T-cell (primary cell): ENCODE results near the gene MYH11. TPM values are rescaled to one million over a fixed set of nuclear protein-coding genes. Genes with fewer than 3 reads are reported as not detected.

Experiments used
- ATAC-seq, 4 experiments: fragments of 200-7000 bp in 3 of 4; fragments of 150-1000 bp in 1 of 4; cut with Tn5 transposase; replicated peaks in 1 of 4; 1 replicate in 3 of 4; 2 replicates in 1 of 4; pipeline ENCODE4 v1.10.0; 2021; ENCODE audit warnings: moderate library complexity in 3 of 4, mild to moderate bottlenecking in 2 of 4, moderate number of reproducible peaks in 1 of 4
- CTCF ChIA-PET, 2 donors: fragments of 300-600 bp; sonication (Branson Sonifier 250); formaldehyde crosslinking; loops; one replicate each; lab custom pipeline; 2022; ENCODE audit warnings: antibody characterized with exemption in 2 of 2; lab: Charles Lee
- POLR2A ChIA-PET, 2 donors: fragments of 300-600 bp; sonication (Branson Sonifier 250); formaldehyde crosslinking; loops; one replicate each; lab custom pipeline; 2022; ENCODE audit warnings: antibody characterized with exemption in 2 of 2; lab: Charles Lee
- DNase-seq, 35 experiments: peaks; one replicate each; pipeline versions ENCODE4 v3.0.0 to v3.0.0-alpha.2; 2013 to 2023
- H3K27ac ChIP-seq: one replicate; pipeline ENCODE4 v1.5.1; 2013; ENCODE audit warnings: low read length
- H3K27me3 ChIP-seq, 2 experiments: replicated peaks in 1 of 2; 1 replicate in 1 of 2; 2 replicates in 1 of 2; pipeline versions ENCODE4 v1.6.1 to v1.7.0; 2013; ENCODE audit warnings: low read length in 1 of 2, mixed read lengths in 1 of 2; ENCODE audit not compliant: control insufficient read depth in 2 of 2, insufficient read depth in 2 of 2; ENCODE audit errors: extremely low read depth in 1 of 2
- H3K36me3 ChIP-seq, 2 donors: 1 replicate in 1 of 2; 2 replicates in 1 of 2; pipeline versions ENCODE4 v1.6.1 to v1.7.0; 2013; ENCODE audit warnings: low read length in 1 of 2; ENCODE audit not compliant: control insufficient read depth in 2 of 2, insufficient read depth in 1 of 2; ENCODE audit errors: extremely low read depth in 1 of 2
- H3K4me1 ChIP-seq, 2 experiments: 1 replicate in 1 of 2; 2 replicates in 1 of 2; pipeline versions ENCODE4 v1.6.1 to v1.7.0; 2013; ENCODE audit warnings: low read length in 2 of 2, mixed read lengths in 1 of 2; ENCODE audit not compliant: insufficient read depth in 2 of 2, control insufficient read depth in 1 of 2; ENCODE audit errors: extremely low read depth in 1 of 2
- H3K4me3 ChIP-seq, 2 donors: 1 replicate in 1 of 2; 2 replicates in 1 of 2; pipeline versions ENCODE4 v1.5.1 to v1.7.0; 2013; ENCODE audit warnings: mild to moderate bottlenecking in 2 of 2, low read length in 1 of 2, moderate library complexity in 1 of 2; ENCODE audit not compliant: control insufficient read depth in 1 of 2; ENCODE audit errors: extremely low read depth in 1 of 2
- H3K9me3 ChIP-seq: 2 replicates; pipeline ENCODE4 v1.7.0; 2013
- H3K27ac Mint-ChIP-seq, 2 donors: one replicate each; pipeline ENCODE4 v1.8.0; 2020 to 2021; ENCODE audit warnings: mild to moderate bottlenecking in 2 of 2, mixed read lengths in 2 of 2
- H3K27me3 Mint-ChIP-seq, 2 donors: one replicate each; pipeline ENCODE4 v1.8.0; 2021 to 2022; ENCODE audit warnings: mixed read lengths in 2 of 2
- H3K36me3 Mint-ChIP-seq: one replicate; pipeline ENCODE4 v1.8.0; 2021; ENCODE audit warnings: mixed read lengths
- H3K4me1 Mint-ChIP-seq, 3 donors: one replicate each; pipeline ENCODE4 v1.8.0; 2020 to 2022; ENCODE audit warnings: mixed read lengths in 3 of 3, mild to moderate bottlenecking in 1 of 3
- H3K4me3 Mint-ChIP-seq, 3 donors: one replicate each; pipeline ENCODE4 v1.8.0; 2020 to 2022; ENCODE audit warnings: mild to moderate bottlenecking in 3 of 3, mixed read lengths in 3 of 3, moderate library complexity in 3 of 3
- H3K9me3 Mint-ChIP-seq, 3 donors: one replicate each; pipeline ENCODE4 v1.8.0; 2020 to 2022; ENCODE audit warnings: mixed read lengths in 3 of 3
- WGBS: methylation state at CpG from one replicate; pipeline ENCODE4 v1.1.5; 2013; ENCODE audit warnings: missing lambda C conversion rate; ENCODE audit not compliant: insufficient coverage; 5-methylcytosine and 5-hydroxymethylcytosine counted together
- total RNA-seq, 35 experiments: library from RNA in 6 of 35; stranded (reverse) in 6 of 35; fragments of 120-200 nt in 1 of 35; gene quantifications; one replicate each; pipeline versions ENCODE4 v1.2.1 to v1.2.4 and lab custom pipeline; 2013 to 2026

The MYH11 gene
- total RNA-seq, 5 donors from 2014 or later (not counting 1 experiment from before 2014, with no cell fraction given) = 0.56 to 0.93 (median 0.66) TPM; not detected in 2

GRCh38 chr16:15741207-15741871, 115.5 kb downstream of the MYH11 start:
- ATAC-seq (no peak), DNase-seq (no peak)
- Histone ChIP-seq H3K9me3 (no peaks in the 10 kb centered on the region), H3K36me3 (peaks cover 2 to 24% of the 10 kb centered on the region in 2 donors), H3K4me1 (no peaks in the 10 kb centered on the region), H3K4me3 (no peak overlapping the region), H3K27me3 (no peaks in the 10 kb centered on the region), H3K27ac (no peak overlapping the region)
- ChIA-PET POLR2A (no interaction called here), CTCF (no interaction called here)
- Mint-ChIP-seq H3K4me1 (no peaks in the 10 kb centered on the region), H3K36me3 (peaks cover 32% of the 10 kb centered on the region), H3K9me3 (peaks cover 0 to 6% (median 3%) of the 10 kb centered on the region in 3 donors), H3K4me3 (no peak overlapping the region), H3K27me3 (no peaks in the 10 kb centered on the region), H3K27ac (no peak overlapping the region)
- WGBS = 94% methylated on average over 3 of the region's 13 CpGs

GRCh38 chr16:15739950-15740349, 116.9 kb downstream of the MYH11 start:
- Mint-ChIP-seq H3K36me3 (peaks cover 39% of the 10 kb centered on the region), H3K27me3 (no peaks in the 10 kb centered on the region), H3K4me3 (no peak overlapping the region), H3K27ac (no peak overlapping the region), H3K4me1 (no peaks in the 10 kb centered on the region), H3K9me3 (peaks cover 0 to 6% (median 3%) of the 10 kb centered on the region in 3 donors)
- Histone ChIP-seq H3K9me3 (no peaks in the 10 kb centered on the region), H3K4me3 (no peak overlapping the region), H3K27ac (no peak overlapping the region), H3K36me3 (peaks cover 2 to 35% of the 10 kb centered on the region in 2 donors), H3K4me1 (no peaks in the 10 kb centered on the region), H3K27me3 (no peaks in the 10 kb centered on the region)
- ATAC-seq (no peak), DNase-seq (no peak)
- ChIA-PET POLR2A (no interaction called here), CTCF (no interaction called here)
- WGBS = 96% methylated on average over 4 of the region's 6 CpGs

GRCh38 chr16:15739464-15739863, 117.4 kb downstream of the MYH11 start:
- peaks cover 2 to 35% of the 10 kb centered on the region in 2 donors for H3K36me3 ChIP-seq
- H3K9me3 ChIP-seq = no peaks in the 10 kb centered on the region
- Mint-ChIP-seq H3K4me3 (no peak overlapping the region), H3K4me1 (no peaks in the 10 kb centered on the region), H3K27me3 (no peaks in the 10 kb centered on the region), H3K27ac (no peak overlapping the region), H3K36me3 (peaks cover 42% of the 10 kb centered on the region), H3K9me3 (peaks cover 0 to 6% (median 3%) of the 10 kb centered on the region in 3 donors)
- WGBS = 100% methylated on average over 1 of the region's 2 CpGs
- CTCF ChIA-PET = no interaction called here
- no peak for DNase-seq
- H3K27me3 ChIP-seq = no peaks in the 10 kb centered on the region
- no peak overlapping the region for H3K4me3 ChIP-seq
- POLR2A ChIA-PET = no interaction called here
- no peak for ATAC-seq
- no peak overlapping the region for H3K27ac ChIP-seq
- no peaks in the 10 kb centered on the region for H3K4me1 ChIP-seq

- Histone ChIP-seq H3K9me3 (no peaks in the 10 kb centered on the region), H3K4me3 (no peak overlapping the region), H3K27me3 (no peaks in the 10 kb centered on the region), H3K4me1 (no peaks in the 10 kb centered on the region), H3K36me3 (peaks cover 2 to 34% of the 10 kb centered on the region in 2 donors), H3K27ac (no peak overlapping the region)
- Mint-ChIP-seq H3K36me3 (peaks cover 53% of the 10 kb centered on the region), H3K27me3 (no peaks in the 10 kb centered on the region), H3K4me3 (no peak overlapping the region), H3K27ac (no peak overlapping the region), H3K9me3 (peaks cover 0 to 6% (median 3%) of the 10 kb centered on the region in 3 donors), H3K4me1 (no peaks in the 10 kb centered on the region)
- WGBS = 93% methylated on average over 18 of the region's 18 CpGs
- ChIA-PET POLR2A (no interaction called here), CTCF (no interaction called here)
- DNase-seq = no peak
- ATAC-seq = no peak
Observed at GRCh38 chr16:15737140-15737644, 119.6 kb downstream of the MYH11 start.

GRCh38 chr16:15736529-15736928, 120.3 kb downstream of the MYH11 start:
- DNase-seq = no peak
- POLR2A ChIA-PET = interaction anchor here in 1 of 2 donors (0.6 kb wide), 1 partner anchor 36 kb away, joined by 5 read pairs; no protein-coding TSS in a partner anchor
- Mint-ChIP-seq H3K27me3 (no peaks in the 10 kb centered on the region), H3K9me3 (peaks cover 0 to 3% (median 2%) of the 10 kb centered on the region in 3 donors), H3K4me1 (no peaks in the 10 kb centered on the region), H3K36me3 (peaks cover 48% of the 10 kb centered on the region), H3K4me3 (no peak overlapping the region), H3K27ac (no peak overlapping the region)
- Histone ChIP-seq H3K4me1 (no peaks in the 10 kb centered on the region), H3K27ac (no peak overlapping the region), H3K4me3 (no peak overlapping the region), H3K27me3 (no peaks in the 10 kb centered on the region), H3K9me3 (no peaks in the 10 kb centered on the region), H3K36me3 (peaks cover 2 to 29% of the 10 kb centered on the region in 2 donors)
- CTCF ChIA-PET = no interaction called here
- ATAC-seq = no peak
- 98% methylated on average over 7 of the region's 7 CpGs for WGBS

- Mint-ChIP-seq H3K9me3 (no peaks in the 10 kb centered on the region), H3K4me3 (no peak overlapping the region), H3K36me3 (peaks cover 39% of the 10 kb centered on the region), H3K27me3 (no peaks in the 10 kb centered on the region), H3K4me1 (no peaks in the 10 kb centered on the region), H3K27ac (no peak overlapping the region)
- H3K9me3 ChIP-seq = no peaks in the 10 kb centered on the region
- no peak for DNase-seq
- H3K4me1 ChIP-seq = no peaks in the 10 kb centered on the region
- no peak overlapping the region for H3K27ac ChIP-seq
- peaks cover 2 to 28% of the 10 kb centered on the region in 2 donors for H3K36me3 ChIP-seq
- 100% methylated on average over 3 of the region's 3 CpGs for WGBS
- H3K4me3 ChIP-seq = no peak overlapping the region
- ChIA-PET CTCF (no interaction called here), POLR2A (no interaction called here)
- no peaks in the 10 kb centered on the region for H3K27me3 ChIP-seq
- ATAC-seq = no peak
Observed at GRCh38 chr16:15735610-15736009, 121.2 kb downstream of the MYH11 start.
